A549 (cell line): ENCODE data around the gene ZNF672. TPM values are rescaled to one million over a fixed set of nuclear protein-coding genes. Genes with fewer than 3 reads are reported as not detected.

ENCODE experiments used
- ATAC-seq, 2 experiments: fragments of 200-7000 bp in 1 of 2; fragments of >200 bp in 1 of 2; cut with Nextera tagmentation in 1 of 2; cut with Tn5 transposase in 1 of 2; 3 replicates each; pipeline versions ENCODE4 v1.8.0 to v1.9.1; 2018 to 2020; ENCODE audit warnings: mild to moderate bottlenecking in 1 of 2, moderate library complexity in 1 of 2
- CTCF ChIA-PET: fragments of 300-600 bp; sonication (Branson Sonifier 250); formaldehyde crosslinking; extraction: SDS; loops from one replicate; lab custom pipeline; 2021; ENCODE audit warnings: antibody characterized with exemption, inconsistent platforms; lab: Yijun Ruan, JAX
- POLR2A ChIA-PET: fragments of 350-600 bp; formaldehyde crosslinking; extraction: SDS; loops from one replicate; lab custom pipeline; 2021; ENCODE audit warnings: antibody characterized with exemption, inconsistent platforms; lab: Yijun Ruan, JAX
- DNase-seq, 2 experiments: peaks; one replicate each; pipeline versions ENCODE4 v3.0.0 to v3.0.0-alpha.2; 2011 to 2016; ENCODE audit warnings: low read depth in 1 of 2, low spot score in 1 of 2
- FAIRE-seq: peaks from 2 replicates; lab custom pipeline; 2011; peaks lifted over from hg19 to GRCh38; lab: Jason Lieb, UNC
- H3K27ac ChIP-seq, 2 experiments: fragments of >200 bp; sonication (Bioruptor Twin); formaldehyde crosslinking; 3 replicates each; pipeline ENCODE4 v1.5.1; 2016 to 2017
- H3K4me1 ChIP-seq: fragments of >200 bp; sonication (Bioruptor Twin); formaldehyde crosslinking; 3 replicates; pipeline ENCODE4 v1.6.1; 2016
- H3K4me2 ChIP-seq: fragments of >200 bp; sonication (Bioruptor Twin); formaldehyde crosslinking; 3 replicates; pipeline ENCODE4 v1.6.1; 2016
- H3K4me3 ChIP-seq: fragments of >200 bp; sonication (Bioruptor Twin); formaldehyde crosslinking; 3 replicates; pipeline ENCODE4 v1.5.1; 2016
- H3K9me3 ChIP-seq: fragments of >200 bp; sonication (Bioruptor Twin); formaldehyde crosslinking; 3 replicates; pipeline ENCODE4 v1.6.1; 2016
- BHLHE40 ChIP-seq: IDR thresholded peaks from 2 replicates; pipeline ENCODE4 v1.6.1; 2012; ENCODE audit warnings: low read depth, low read length, inconsistent platforms
- CHD4 ChIP-seq: fragments of 200-600 bp; sonication (generic); IDR thresholded peaks from 2 replicates; pipeline ENCODE4 v1.6.1; 2016; ENCODE audit warnings: antibody characterized with exemption, mild to moderate bottlenecking, borderline replicate concordance
- CTCF ChIP-seq: fragments of >200 bp; sonication (Bioruptor Twin); formaldehyde crosslinking; IDR thresholded peaks from 3 replicates; pipeline ENCODE4 v1.5.1; 2016
- E2F6 ChIP-seq: IDR thresholded peaks from 2 replicates; pipeline ENCODE4 v1.6.1; 2012; ENCODE audit warnings: low read depth, borderline replicate concordance
- EHMT2 ChIP-seq: fragments of 200-600 bp; sonication (generic); IDR thresholded peaks from 2 replicates; pipeline ENCODE4 v1.6.1; 2016; ENCODE audit warnings: antibody characterized with exemption, low read depth, mild to moderate bottlenecking, moderate library complexity
- GATA3 ChIP-seq: IDR thresholded peaks from 2 replicates; pipeline ENCODE4 v1.6.1; 2012; ENCODE audit warnings: borderline replicate concordance
- HDAC2 ChIP-seq: fragments of 200-600 bp; sonication (generic); IDR thresholded peaks from 2 replicates; pipeline ENCODE4 v1.6.1; 2016
- HOXA7 ChIP-seq: fragments of 250-450 bp; sonication (Bioruptor Pico); IDR thresholded peaks from 2 replicates; pipeline ENCODE4 v1.5.0; 2020; ENCODE audit warnings: mild to moderate bottlenecking, moderate library complexity
- JUN ChIP-seq, 2 experiments: fragments of >200 bp; sonication (Bioruptor Twin); formaldehyde crosslinking; IDR thresholded peaks; 2 replicates in 1 of 2; 3 replicates in 1 of 2; pipeline ENCODE4 v1.6.1; 2016 to 2017
- KDM1A ChIP-seq: fragments of 200-600 bp; sonication (generic); IDR thresholded peaks from 2 replicates; pipeline ENCODE4 v1.6.1; 2016; ENCODE audit warnings: low read depth, mild to moderate bottlenecking
- MAZ ChIP-seq: fragments of 150-350 bp; IDR thresholded peaks from 2 replicates; pipeline ENCODE4 v1.6.1; 2014; ENCODE audit warnings: antibody characterized with exemption, low read depth, low read length, borderline replicate concordance
- PHF8 ChIP-seq: fragments of 200-600 bp; sonication (generic); IDR thresholded peaks from 2 replicates; pipeline ENCODE4 v1.6.1; 2016; ENCODE audit warnings: low read depth, mild to moderate bottlenecking, antibody characterized with exemption, moderate library complexity, borderline replicate concordance
- POLR2A ChIP-seq: IDR thresholded peaks from 2 replicates; pipeline ENCODE4 v1.6.1; 2012; ENCODE audit warnings: mild to moderate bottlenecking, low read length
- RFX5 ChIP-seq: fragments of 450-650 bp; IDR thresholded peaks from 2 replicates; pipeline ENCODE4 v1.7.1; 2014; ENCODE audit warnings: antibody characterized with exemption, mild to moderate bottlenecking, moderate library complexity
- RNF2 ChIP-seq: fragments of 200-600 bp; sonication (generic); IDR thresholded peaks from 2 replicates; pipeline ENCODE4 v1.6.1; 2016; ENCODE audit warnings: low read depth, mild to moderate bottlenecking, antibody characterized with exemption, moderate library complexity, borderline replicate concordance
- ZSCAN20 ChIP-seq: fragments of 250-450 bp; sonication (Bioruptor Pico); IDR thresholded peaks from 2 replicates; pipeline ENCODE4 v1.8.0; 2022; ENCODE audit warnings: mild to moderate bottlenecking, moderate library complexity
- WGBS: methylation state at CpG from one replicate; pipeline ENCODE4 v1.1.6; 2017; ENCODE audit errors: missing lambda C conversion rate; 5-methylcytosine and 5-hydroxymethylcytosine counted together
- polyA plus RNA-seq, 4 experiments: library from polyadenylated mRNA; depleted of rRNA in 3 of 4; stranded (reverse); fragments of >200 nt; fragmentation: RNase III in 1 of 4; extraction: RNeasy Plus Mini Kit Qiagen cat#74134 plus additional on column Dnase treatment in 1 of 4; gene quantifications; 2 replicates in 3 of 4; 3 replicates in 1 of 4; pipeline ENCODE4 v1.2.3, GENCODE V29; 2011 to 2017
- TF ChIP-seq, protein P1 (sequence below): fragments of 250-450 bp; sonication (Bioruptor Pico); IDR thresholded peaks from 2 replicates; pipeline ENCODE4 v1.5.0; 2021; ENCODE audit warnings: mild to moderate bottlenecking, moderate library complexity, borderline replicate concordance
- TF ChIP-seq, protein P2 (sequence below): fragments of 150-350 bp; IDR thresholded peaks from 2 replicates; pipeline ENCODE4 v1.6.1; 2014; ENCODE audit warnings: low read depth, mild to moderate bottlenecking, low read length
- TF ChIP-seq, protein P3 (sequence below): fragments of >200 bp; sonication (Bioruptor Twin); formaldehyde crosslinking; IDR thresholded peaks from 3 replicates; pipeline ENCODE4 v1.6.1; 2016
- TF ChIP-seq, protein P4 (sequence below): fragments of 200-600 bp; sonication (generic); IDR thresholded peaks from 2 replicates; pipeline ENCODE4 v1.6.1; 2016; ENCODE audit warnings: antibody characterized with exemption, mild to moderate bottlenecking, moderate library complexity
- TF ChIP-seq, protein P5 (sequence below): IDR thresholded peaks from 2 replicates; pipeline ENCODE4 v1.6.1; 2012

ZNF672 gene
- polyA plus RNA-seq, 2 of the 4 experiments (the other 2 are of a cell fraction), result 18.9 to 20.6 TPM

- TF ChIP-seq, protein P1, sequence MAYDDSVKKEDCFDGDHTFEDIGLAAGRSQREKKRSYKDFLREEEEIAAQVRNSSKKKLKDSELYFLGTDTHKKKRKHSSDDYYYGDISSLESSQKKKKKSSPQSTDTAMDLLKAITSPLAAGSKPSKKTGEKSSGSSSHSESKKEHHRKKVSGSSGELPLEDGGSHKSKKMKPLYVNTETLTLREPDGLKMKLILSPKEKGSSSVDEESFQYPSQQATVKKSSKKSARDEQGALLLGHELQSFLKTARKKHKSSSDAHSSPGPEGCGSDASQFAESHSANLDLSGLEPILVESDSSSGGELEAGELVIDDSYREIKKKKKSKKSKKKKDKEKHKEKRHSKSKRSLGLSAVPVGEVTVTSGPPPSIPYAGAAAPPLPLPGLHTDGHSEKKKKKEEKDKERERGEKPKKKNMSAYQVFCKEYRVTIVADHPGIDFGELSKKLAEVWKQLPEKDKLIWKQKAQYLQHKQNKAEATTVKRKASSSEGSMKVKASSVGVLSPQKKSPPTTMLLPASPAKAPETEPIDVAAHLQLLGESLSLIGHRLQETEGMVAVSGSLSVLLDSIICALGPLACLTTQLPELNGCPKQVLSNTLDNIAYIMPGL (CRISPR knock-in tag), result peak; percentile 47; the same call in 1 of the 2 replicates
- TF ChIP-seq, protein P2, sequence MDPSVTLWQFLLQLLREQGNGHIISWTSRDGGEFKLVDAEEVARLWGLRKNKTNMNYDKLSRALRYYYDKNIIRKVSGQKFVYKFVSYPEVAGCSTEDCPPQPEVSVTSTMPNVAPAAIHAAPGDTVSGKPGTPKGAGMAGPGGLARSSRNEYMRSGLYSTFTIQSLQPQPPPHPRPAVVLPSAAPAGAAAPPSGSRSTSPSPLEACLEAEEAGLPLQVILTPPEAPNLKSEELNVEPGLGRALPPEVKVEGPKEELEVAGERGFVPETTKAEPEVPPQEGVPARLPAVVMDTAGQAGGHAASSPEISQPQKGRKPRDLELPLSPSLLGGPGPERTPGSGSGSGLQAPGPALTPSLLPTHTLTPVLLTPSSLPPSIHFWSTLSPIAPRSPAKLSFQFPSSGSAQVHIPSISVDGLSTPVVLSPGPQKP, result no peak
- TF ChIP-seq PHF8 (peak; percentile 88), EHMT2 (no peak), KDM1A (no peak), HDAC2 (no peak), CTCF (no peak), RNF2 (no peak), RFX5 (peak; percentile 100), BHLHE40 (no peak), CHD4 (no peak), ZSCAN20 (no peak), GATA3 (0 out of 2 replicates have a peak, but pooled peaks have one; percentile 34), E2F6 (no peak), MAZ (no peak), JUN (IDR thresholded peaks at IDR 0.05) (peak in 1 of 2 experiments; percentile 88; a peak in 3 of 5 replicates), HOXA7 (CRISPR knock-in tag) (no peak), POLR2A (peak; percentile 69)
- TF ChIP-seq, protein P3, sequence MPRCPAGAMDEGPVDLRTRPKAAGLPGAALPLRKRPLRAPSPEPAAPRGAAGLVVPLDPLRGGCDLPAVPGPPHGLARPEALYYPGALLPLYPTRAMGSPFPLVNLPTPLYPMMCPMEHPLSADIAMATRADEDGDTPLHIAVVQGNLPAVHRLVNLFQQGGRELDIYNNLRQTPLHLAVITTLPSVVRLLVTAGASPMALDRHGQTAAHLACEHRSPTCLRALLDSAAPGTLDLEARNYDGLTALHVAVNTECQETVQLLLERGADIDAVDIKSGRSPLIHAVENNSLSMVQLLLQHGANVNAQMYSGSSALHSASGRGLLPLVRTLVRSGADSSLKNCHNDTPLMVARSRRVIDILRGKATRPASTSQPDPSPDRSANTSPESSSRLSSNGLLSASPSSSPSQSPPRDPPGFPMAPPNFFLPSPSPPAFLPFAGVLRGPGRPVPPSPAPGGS, result peak; percentile 67; the same call in 1 of the 3 replicates
- TF ChIP-seq, protein P4, sequence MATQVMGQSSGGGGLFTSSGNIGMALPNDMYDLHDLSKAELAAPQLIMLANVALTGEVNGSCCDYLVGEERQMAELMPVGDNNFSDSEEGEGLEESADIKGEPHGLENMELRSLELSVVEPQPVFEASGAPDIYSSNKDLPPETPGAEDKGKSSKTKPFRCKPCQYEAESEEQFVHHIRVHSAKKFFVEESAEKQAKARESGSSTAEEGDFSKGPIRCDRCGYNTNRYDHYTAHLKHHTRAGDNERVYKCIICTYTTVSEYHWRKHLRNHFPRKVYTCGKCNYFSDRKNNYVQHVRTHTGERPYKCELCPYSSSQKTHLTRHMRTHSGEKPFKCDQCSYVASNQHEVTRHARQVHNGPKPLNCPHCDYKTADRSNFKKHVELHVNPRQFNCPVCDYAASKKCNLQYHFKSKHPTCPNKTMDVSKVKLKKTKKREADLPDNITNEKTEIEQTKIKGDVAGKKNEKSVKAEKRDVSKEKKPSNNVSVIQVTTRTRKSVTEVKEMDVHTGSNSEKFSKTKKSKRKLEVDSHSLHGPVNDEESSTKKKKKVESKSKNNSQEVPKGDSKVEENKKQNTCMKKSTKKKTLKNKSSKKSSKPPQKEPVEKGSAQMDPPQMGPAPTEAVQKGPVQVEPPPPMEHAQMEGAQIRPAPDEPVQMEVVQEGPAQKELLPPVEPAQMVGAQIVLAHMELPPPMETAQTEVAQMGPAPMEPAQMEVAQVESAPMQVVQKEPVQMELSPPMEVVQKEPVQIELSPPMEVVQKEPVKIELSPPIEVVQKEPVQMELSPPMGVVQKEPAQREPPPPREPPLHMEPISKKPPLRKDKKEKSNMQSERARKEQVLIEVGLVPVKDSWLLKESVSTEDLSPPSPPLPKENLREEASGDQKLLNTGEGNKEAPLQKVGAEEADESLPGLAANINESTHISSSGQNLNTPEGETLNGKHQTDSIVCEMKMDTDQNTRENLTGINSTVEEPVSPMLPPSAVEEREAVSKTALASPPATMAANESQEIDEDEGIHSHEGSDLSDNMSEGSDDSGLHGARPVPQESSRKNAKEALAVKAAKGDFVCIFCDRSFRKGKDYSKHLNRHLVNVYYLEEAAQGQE, result peak; percentile 36; the same call in 1 of the 2 replicates
- TF ChIP-seq, protein P5, sequence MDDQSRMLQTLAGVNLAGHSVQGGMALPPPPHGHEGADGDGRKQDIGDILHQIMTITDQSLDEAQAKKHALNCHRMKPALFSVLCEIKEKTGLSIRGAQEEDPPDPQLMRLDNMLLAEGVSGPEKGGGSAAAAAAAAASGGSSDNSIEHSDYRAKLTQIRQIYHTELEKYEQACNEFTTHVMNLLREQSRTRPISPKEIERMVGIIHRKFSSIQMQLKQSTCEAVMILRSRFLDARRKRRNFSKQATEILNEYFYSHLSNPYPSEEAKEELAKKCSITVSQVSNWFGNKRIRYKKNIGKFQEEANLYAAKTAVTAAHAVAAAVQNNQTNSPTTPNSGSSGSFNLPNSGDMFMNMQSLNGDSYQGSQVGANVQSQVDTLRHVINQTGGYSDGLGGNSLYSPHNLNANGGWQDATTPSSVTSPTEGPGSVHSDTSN, result 0 out of 2 replicates have a peak, but pooled peaks have one; percentile 45
- Histone ChIP-seq H3K4me3 (peak overlapping the region; percentile 88), H3K4me2 (peak overlapping the region; percentile 59), H3K4me1 (peaks cover 10% of the 10 kb centered on the region; the same call in 2 of the 3 replicates), H3K9me3 (no peaks in the 10 kb centered on the region), H3K27ac (peak overlapping the region; percentile 94 to 95)
- ATAC-seq (peak; percentile 86), FAIRE-seq (no peak), DNase-seq (peak; percentile 71 to 89)
- 4% methylated on average over 20 of the region's 82 CpGs for WGBS
- ChIA-PET CTCF (interaction anchor here (1.2 to 6.7 kb wide), 4 partner anchors 11 to 34 kb away, joined by 4 to 48 read pairs (median 25); partner anchors contain the start of genes SH3BP5L and ZNF692), POLR2A (interaction anchor here (0.6 to 3.5 kb wide), 10 partner anchors 9 to 88 kb away, joined by 3 to 60 read pairs (median 6); partner anchors contain the start of genes PGBD2, SH3BP5L and ZNF692)
These were observed 538 bp downstream of the ZNF672 start for GRCh38 chr1:248838357-248839167.
